Caco-2 (cell line): ENCODE measurements around the gene HOXB8. TPM values are rescaled to one million over a fixed set of nuclear protein-coding genes. Genes with fewer than 3 reads are reported as not detected.

Experiments
- BruUV-seq: library from RNA; stranded (reverse); fragments of 400-500 nt; replicated peaks from 2 replicates; lab custom pipeline; 2021; lab: Mats Ljungman, UMichigan
- CTCF ChIA-PET: fragments of 300-600 bp; sonication (Branson Sonifier 250); formaldehyde crosslinking; loops from one replicate; lab custom pipeline; 2022; ENCODE audit warnings: antibody characterized with exemption; lab: Charles Lee
- POLR2A ChIA-PET: fragments of 300-600 bp; sonication (Branson Sonifier 250); formaldehyde crosslinking; loops from one replicate; lab custom pipeline; 2022; ENCODE audit warnings: antibody characterized with exemption; lab: Charles Lee
- DNase-seq, 2 experiments: peaks; one replicate each; pipeline versions ENCODE4 v3.0.0 to v3.0.0-alpha.2; 2020 to 2022
- H3K27me3 ChIP-seq: replicated peaks from 2 replicates; pipeline ENCODE4 v1.6.0; 2011; ENCODE audit warnings: low read length; ENCODE audit not compliant: control insufficient read depth, insufficient read depth
- H3K36me3 ChIP-seq: 2 replicates; pipeline ENCODE4 v1.5.1; 2011; ENCODE audit warnings: low read length; ENCODE audit not compliant: control insufficient read depth, insufficient read depth
- H3K4me1 ChIP-seq: fragments of 250-450 bp; sonication (Bioruptor Pico); 2 replicates; pipeline ENCODE4 v1.5.1; 2020; ENCODE audit warnings: mild to moderate bottlenecking
- H3K4me3 ChIP-seq: 2 replicates; pipeline ENCODE4 v1.5.1; 2011; ENCODE audit warnings: low read depth, mild to moderate bottlenecking, control low read depth, low read length
- H3K9me3 ChIP-seq: fragments of 250-450 bp; sonication (Bioruptor Pico); 2 replicates; pipeline ENCODE4 v1.5.1; 2020; ENCODE audit warnings: mild to moderate bottlenecking, moderate library complexity
- H3K27ac Mint-ChIP-seq: one replicate; pipeline ENCODE4 v1.8.0; 2022; ENCODE audit warnings: mixed read lengths; ENCODE audit not compliant: unreplicated experiment
- H3K27me3 Mint-ChIP-seq: one replicate; pipeline ENCODE4 v1.8.0; 2022; ENCODE audit warnings: mixed read lengths; ENCODE audit not compliant: insufficient read depth, unreplicated experiment
- H3K36me3 Mint-ChIP-seq: one replicate; pipeline ENCODE4 v1.8.0; 2022; ENCODE audit warnings: mild to moderate bottlenecking, mixed read lengths; ENCODE audit not compliant: insufficient read depth, unreplicated experiment
- H3K4me1 Mint-ChIP-seq: one replicate; pipeline ENCODE4 v1.8.0; 2022; ENCODE audit warnings: low read depth, mixed read lengths; ENCODE audit not compliant: unreplicated experiment
- H3K4me3 Mint-ChIP-seq: one replicate; pipeline ENCODE4 v1.8.0; 2022; ENCODE audit warnings: mild to moderate bottlenecking, moderate library complexity, mixed read lengths; ENCODE audit not compliant: unreplicated experiment
- H3K9me3 Mint-ChIP-seq: one replicate; pipeline ENCODE4 v1.8.0; 2022; ENCODE audit warnings: mixed read lengths; ENCODE audit not compliant: unreplicated experiment
- intact Hi-C: fragments of 100-400 bp; cut with micrococcal nuclease; formaldehyde crosslinking; loops from one replicate; pipeline ENCODE4 v1.10.0; 2022; ENCODE audit not compliant: unreplicated experiment
- total RNA-seq: library from RNA; stranded (reverse); gene quantifications from 2 replicates; pipeline ENCODE4 v1.2.3, GENCODE V29; 2022
- TF ChIP-seq, protein P1 (sequence below), 2 experiments: fragments of 200-600 bp in 1 of 2; IDR thresholded peaks; 1 replicate in 1 of 2; 2 replicates in 1 of 2; pipeline versions ENCODE4 v1.5.1 to v1.8.0; 2011 to 2022; ENCODE audit warnings: antibody characterized with exemption in 1 of 2, control low read depth in 1 of 2, inconsistent platforms in 1 of 2, low read depth in 1 of 2, low read length in 1 of 2, mild to moderate bottlenecking in 1 of 2, moderate library complexity in 1 of 2; ENCODE audit not compliant: insufficient read depth in 1 of 2, severe bottlenecking in 1 of 2, unreplicated experiment in 1 of 2

Gene HOXB8
- total RNA-seq, 1 experiment from 2014 or later, result 1.2 TPM

DNA sequence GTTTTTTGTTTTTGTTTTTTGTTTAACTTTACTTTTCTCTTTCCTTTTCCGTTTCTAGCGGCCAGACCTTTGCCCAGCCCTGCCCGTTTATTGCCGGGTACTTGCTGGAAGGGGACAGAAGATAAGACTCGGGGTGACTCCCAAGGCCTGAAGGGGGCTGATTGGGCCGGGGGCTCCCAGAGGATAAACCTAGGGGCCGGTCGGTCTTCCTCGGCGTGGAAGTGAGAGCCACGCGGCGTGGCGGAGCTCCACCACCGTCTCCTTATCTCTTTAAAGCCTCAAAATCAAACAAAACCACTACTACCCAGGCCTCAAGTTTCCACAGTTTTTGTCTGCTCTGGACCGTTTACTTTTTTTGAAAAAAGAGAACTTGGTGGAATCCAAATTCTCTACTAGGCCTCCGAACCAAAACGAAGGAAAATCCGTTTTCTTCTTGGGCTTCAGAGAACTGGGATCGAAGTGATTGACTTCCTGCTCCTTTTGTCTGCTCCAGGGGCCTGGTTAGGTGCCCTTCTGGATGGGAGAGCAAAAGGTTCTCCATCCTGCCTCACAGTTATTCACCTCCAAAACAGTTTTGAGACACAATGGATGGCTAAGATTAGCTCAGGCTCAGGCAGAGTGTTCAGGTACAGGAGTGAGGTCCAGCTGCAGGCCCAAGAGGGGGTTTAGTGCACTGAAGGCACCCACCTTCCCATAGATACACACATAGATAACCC lies 19.6 kb upstream of the HOXB8 start:
- peaks cover 14% of the 10 kb centered on the region for H3K4me1 ChIP-seq
- H3K9me3 Mint-ChIP-seq, result no peaks in the 10 kb centered on the region
- CTCF ChIA-PET, result interaction anchor here (0.6 kb wide), 2 partner anchors 22 to 37 kb away, joined by 3 to 5 read pairs; no protein-coding TSS in a partner anchor
- no peaks in the 10 kb centered on the region for H3K36me3 ChIP-seq
- H3K27me3 Mint-ChIP-seq, result peaks cover 3% of the 10 kb centered on the region
- peaks cover 8% of the 10 kb centered on the region for H3K4me1 Mint-ChIP-seq
- DNase-seq, result no peak
- no peak overlapping the region for H3K4me3 Mint-ChIP-seq
- intact Hi-C loops, result no loop called here
- TF ChIP-seq, protein P1, sequence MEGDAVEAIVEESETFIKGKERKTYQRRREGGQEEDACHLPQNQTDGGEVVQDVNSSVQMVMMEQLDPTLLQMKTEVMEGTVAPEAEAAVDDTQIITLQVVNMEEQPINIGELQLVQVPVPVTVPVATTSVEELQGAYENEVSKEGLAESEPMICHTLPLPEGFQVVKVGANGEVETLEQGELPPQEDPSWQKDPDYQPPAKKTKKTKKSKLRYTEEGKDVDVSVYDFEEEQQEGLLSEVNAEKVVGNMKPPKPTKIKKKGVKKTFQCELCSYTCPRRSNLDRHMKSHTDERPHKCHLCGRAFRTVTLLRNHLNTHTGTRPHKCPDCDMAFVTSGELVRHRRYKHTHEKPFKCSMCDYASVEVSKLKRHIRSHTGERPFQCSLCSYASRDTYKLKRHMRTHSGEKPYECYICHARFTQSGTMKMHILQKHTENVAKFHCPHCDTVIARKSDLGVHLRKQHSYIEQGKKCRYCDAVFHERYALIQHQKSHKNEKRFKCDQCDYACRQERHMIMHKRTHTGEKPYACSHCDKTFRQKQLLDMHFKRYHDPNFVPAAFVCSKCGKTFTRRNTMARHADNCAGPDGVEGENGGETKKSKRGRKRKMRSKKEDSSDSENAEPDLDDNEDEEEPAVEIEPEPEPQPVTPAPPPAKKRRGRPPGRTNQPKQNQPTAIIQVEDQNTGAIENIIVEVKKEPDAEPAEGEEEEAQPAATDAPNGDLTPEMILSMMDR (IDR thresholded peaks at IDR 0.05; ENCODE audit: insufficient read depth in 1 of 2, low read depth in 1 of 2, low read length in 1 of 2, severe bottlenecking in 1 of 2, unreplicated experiment in 1 of 2), result no peak
- H3K36me3 Mint-ChIP-seq, result no peaks in the 10 kb centered on the region
- H3K4me3 ChIP-seq, result no peak overlapping the region
- no peak overlapping the region for H3K27ac Mint-ChIP-seq
- POLR2A ChIA-PET, result interaction anchor here (0.6 kb wide), 1 partner anchor 497 kb away, joined by 4 read pairs; no protein-coding TSS in a partner anchor
- no peaks in the 10 kb centered on the region for H3K9me3 ChIP-seq
- BruUV-seq, result no TSS peak
- H3K27me3 ChIP-seq, result no peaks in the 10 kb centered on the region

DNA sequence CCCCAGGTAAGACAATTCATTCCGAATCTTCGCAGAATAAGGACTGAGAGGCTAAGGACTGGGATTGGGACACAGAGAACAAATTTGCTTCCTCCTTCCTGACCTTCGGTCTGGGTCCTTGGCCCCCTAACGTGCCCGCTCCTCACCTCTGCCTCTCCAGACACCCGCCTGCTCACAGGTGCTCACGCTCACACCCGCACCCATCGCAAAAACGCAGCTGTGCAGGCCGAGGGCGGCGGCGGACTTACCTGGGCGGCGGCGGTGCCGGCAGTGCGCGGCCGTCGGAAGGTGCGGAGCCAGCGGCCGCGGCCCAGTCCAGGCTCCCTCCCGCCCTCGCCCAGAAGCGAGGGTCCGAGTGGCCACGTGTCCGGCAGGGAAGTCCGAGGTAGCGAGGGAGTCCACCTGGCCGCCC lies 18.2 kb upstream of the HOXB8 start:
- H3K4me1 ChIP-seq, result peaks cover 14% of the 10 kb centered on the region
- no peaks in the 10 kb centered on the region for H3K9me3 Mint-ChIP-seq
- H3K36me3 Mint-ChIP-seq, result no peaks in the 10 kb centered on the region
- peaks cover 8% of the 10 kb centered on the region for H3K4me1 Mint-ChIP-seq
- H3K27me3 Mint-ChIP-seq, result peaks cover 7% of the 10 kb centered on the region
- no peaks in the 10 kb centered on the region for H3K9me3 ChIP-seq
- no peak overlapping the region for H3K4me3 ChIP-seq
- BruUV-seq, result no TSS peak
- DNase-seq, result no peak
- TF ChIP-seq, protein P1 (IDR thresholded peaks at IDR 0.05; ENCODE audit: insufficient read depth in 1 of 2, low read depth in 1 of 2, low read length in 1 of 2, severe bottlenecking in 1 of 2, unreplicated experiment in 1 of 2), result no peak
- POLR2A ChIA-PET, result no interaction called here
- H3K4me3 Mint-ChIP-seq, result no peak overlapping the region
- H3K36me3 ChIP-seq, result no peaks in the 10 kb centered on the region
- H3K27me3 ChIP-seq, result no peaks in the 10 kb centered on the region; the same call in 1 of the 2 replicates
- H3K27ac Mint-ChIP-seq, result no peak overlapping the region
- CTCF ChIA-PET, result interaction anchor here (1.0 to 1.6 kb wide), 2 partner anchors 171 to 246 kb away, joined by 3 read pairs; no protein-coding TSS in a partner anchor
- intact Hi-C loops, result no loop called here

DNA sequence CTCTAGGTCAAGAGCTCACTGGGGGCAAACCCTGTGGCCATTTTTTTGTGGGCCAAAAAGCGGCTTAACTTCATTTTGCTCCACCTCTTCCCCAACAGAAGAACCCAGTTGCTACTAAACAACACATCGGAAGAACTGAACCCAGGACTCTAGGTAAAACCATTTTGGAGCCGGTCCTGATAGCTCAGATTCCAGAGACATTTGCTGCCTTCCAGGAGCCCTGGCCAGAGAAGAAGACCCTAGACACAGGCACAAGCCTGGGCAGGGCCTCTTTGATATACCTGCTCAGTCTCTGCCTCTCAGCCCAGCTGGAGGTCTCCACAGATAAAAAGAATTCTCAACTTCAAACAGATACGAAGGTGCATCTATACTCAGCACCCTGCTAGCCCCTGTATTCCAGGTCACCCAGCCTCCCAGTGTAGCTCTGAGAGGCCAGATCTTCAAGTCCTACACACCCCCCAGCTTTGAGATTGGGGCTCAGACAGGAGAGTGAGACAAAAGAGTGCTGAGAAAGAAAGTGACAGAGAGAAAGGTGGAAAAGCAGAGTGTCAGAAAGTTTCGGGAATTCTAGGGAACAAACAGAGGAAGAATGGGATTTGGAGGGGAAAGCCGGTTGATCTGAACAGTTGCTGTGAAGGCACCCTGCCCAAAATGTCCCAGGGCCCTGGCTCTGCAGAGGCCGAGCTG lies 17.6 kb upstream of the HOXB8 start:
- peaks cover 8% of the 10 kb centered on the region for H3K4me1 Mint-ChIP-seq
- Histone ChIP-seq H3K4me1 (peaks cover 14% of the 10 kb centered on the region), H3K27me3 (peaks cover 3% of the 10 kb centered on the region), H3K4me3 (no peak overlapping the region), H3K36me3 (no peaks in the 10 kb centered on the region), H3K9me3 (no peaks in the 10 kb centered on the region)
- H3K27ac Mint-ChIP-seq, result no peak overlapping the region
- POLR2A ChIA-PET, result interaction anchor here (0.6 kb wide), 1 partner anchor 584 kb away, joined by 3 read pairs; no protein-coding TSS in a partner anchor
- DNase-seq, result no peak
- TF ChIP-seq, protein P1 (IDR thresholded peaks at IDR 0.05; ENCODE audit: insufficient read depth in 1 of 2, low read depth in 1 of 2, low read length in 1 of 2, severe bottlenecking in 1 of 2, unreplicated experiment in 1 of 2), result no peak
- peaks cover 10% of the 10 kb centered on the region for H3K27me3 Mint-ChIP-seq
- no peaks in the 10 kb centered on the region for H3K9me3 Mint-ChIP-seq
- no TSS peak for BruUV-seq
- H3K4me3 Mint-ChIP-seq, result no peak overlapping the region
- CTCF ChIA-PET, result interaction anchor here (1.0 to 1.6 kb wide), 2 partner anchors 170 to 246 kb away, joined by 3 read pairs; no protein-coding TSS in a partner anchor
- intact Hi-C loops, result no loop called here
- no peaks in the 10 kb centered on the region for H3K36me3 Mint-ChIP-seq
